GM18526 (cell line): ENCODE results near the gene IL3RA.

Experiments used
- POLR2A ChIP-seq: IDR thresholded peaks from 3 replicates; pipeline ENCODE4 v1.6.1; 2011; ENCODE audit not compliant: insufficient read length; ENCODE audit errors: extremely low read depth

IL3RA gene

GRCh38 chrX:1424147-1424851 is 87.7 kb downstream of the IL3RA start:
- TF ChIP-seq POLR2A = no peak

DNA sequence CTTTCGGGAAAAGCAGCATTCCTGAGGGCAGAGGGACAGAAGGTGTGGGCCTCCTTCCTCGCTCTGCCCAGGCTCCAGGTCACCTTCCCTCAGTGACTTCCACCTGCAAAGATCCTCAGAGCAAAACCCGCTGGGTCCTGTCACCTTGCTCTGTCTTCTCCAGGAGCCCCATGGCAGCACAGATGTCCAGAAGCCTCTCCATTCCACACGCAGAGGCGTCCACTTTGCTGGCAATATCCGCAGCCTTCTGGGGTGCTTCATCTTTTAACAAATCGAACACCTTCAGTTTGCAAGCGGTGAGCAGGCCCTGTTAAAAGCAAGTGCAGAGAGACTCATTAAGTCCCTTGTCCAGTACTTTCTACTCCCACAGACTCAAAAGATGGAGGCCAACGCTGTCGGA is 88.8 kb downstream of the IL3RA start:
- TF ChIP-seq POLR2A = no peak

- no peak for TF ChIP-seq POLR2A
Observed at GRCh38 chrX:1427756-1428155, 91.2 kb downstream of the IL3RA start.

DNA sequence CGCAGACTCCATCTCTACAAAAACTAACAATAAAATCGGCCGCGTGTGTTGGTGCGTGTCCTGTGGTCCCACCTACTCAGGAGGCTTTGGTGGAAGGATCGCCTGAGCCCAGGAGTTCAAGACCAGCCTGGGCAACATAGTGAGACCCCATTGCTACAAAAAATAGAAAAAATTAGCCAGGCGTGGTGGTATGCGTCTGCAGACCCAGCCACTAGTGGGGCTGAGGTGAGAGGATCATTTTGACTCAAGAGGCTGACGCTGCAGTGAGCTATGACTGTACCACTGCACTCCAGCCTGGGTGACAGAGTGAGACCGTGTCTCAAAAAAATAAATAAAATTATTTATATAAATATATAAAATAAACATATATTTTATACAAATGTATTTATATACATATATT is 93.9 kb downstream of the IL3RA start:
- no peak for TF ChIP-seq POLR2A
